Body of pancreas (tissue), 4 donors: ENCODE results near the gene FLT3. TPM values are rescaled to one million over a fixed set of nuclear protein-coding genes. Genes with fewer than 3 reads are reported as not detected.

Experiments used
- ATAC-seq: fragments of 150-250 bp; one replicate; pipeline ENCODE4 v1.9.1; 2016
- DNase-seq, 4 donors: peaks; one replicate each; pipeline ENCODE4 v3.0.0-alpha.2; 2019
- H3K27ac ChIP-seq, 4 donors: fragments of 200-600 bp; sonication (generic); 1 replicate in 3 of 4; 2 replicates in 1 of 4; pipeline versions ENCODE4 v1.5.1 to v1.6.1; 2016 to 2019; ENCODE audit warnings: mild to moderate bottlenecking in 1 of 4, mixed read lengths in 1 of 4, moderate library complexity in 1 of 4
- H3K27me3 ChIP-seq, 2 donors: fragments of 200-600 bp; sonication (generic); one replicate each; pipeline ENCODE4 v1.6.0; 2016; ENCODE audit warnings: mild to moderate bottlenecking in 1 of 2
- H3K36me3 ChIP-seq, 2 donors: fragments of 200-600 bp; sonication (generic); replicated peaks in 1 of 2; 2 replicates each; pipeline ENCODE4 v1.5.1; 2016; ENCODE audit warnings: low read depth in 2 of 2; ENCODE audit not compliant: insufficient read depth in 1 of 2
- H3K4me1 ChIP-seq: fragments of 200-600 bp; sonication (generic); one replicate; pipeline ENCODE4 v1.6.0; 2016
- H3K4me3 ChIP-seq, 2 donors: fragments of 200-600 bp; sonication (generic); 1 replicate in 1 of 2; 2 replicates in 1 of 2; pipeline ENCODE4 v1.5.1; 2016 to 2019
- H3K9me3 ChIP-seq, 3 donors: fragments of 200-600 bp; sonication (generic); 1 replicate in 2 of 3; 2 replicates in 1 of 3; pipeline ENCODE4 v1.5.1; 2016
- POLR2A ChIP-seq, 3 donors: fragments of 450-650 bp; IDR thresholded peaks; one replicate each; pipeline ENCODE4 v1.6.1; 2016; ENCODE audit warnings: antibody characterized with exemption in 3 of 3, mild to moderate bottlenecking in 2 of 3
- WGBS, 2 donors: methylation state at CpG; one replicate each; pipeline ENCODE4 v1.1.5; 2017; 5-methylcytosine and 5-hydroxymethylcytosine counted together
- intact Hi-C: fragments of 100-400 bp; cut with DNase I; formaldehyde crosslinking; loops from one replicate; pipeline ENCODE4 v1.15.1; 2023
- small RNA-seq: library from RNA; depleted of rRNA; stranded (forward); fragments of <200 nt; gene quantifications from one replicate; pipeline ENCODE3, GENCODE V24; 2016
- total RNA-seq, 2 donors: library from RNA; depleted of rRNA; stranded (reverse); fragments of >200 nt; gene quantifications; one replicate each; pipeline ENCODE4 v1.1.0, GENCODE V29; 2016
- TF ChIP-seq, protein P1 (sequence below), 7 experiments: fragments of 450-650 bp in 4 of 7; fragments of 200-600 bp in 3 of 7; sonication (generic) in 3 of 7; IDR thresholded peaks; one replicate each; pipeline ENCODE4 v1.5.1; 2016 to 2019; ENCODE audit warnings: antibody characterized with exemption in 7 of 7

Gene FLT3
- total RNA-seq, 2 donors from 2014 or later, result 2.0 to 4.2 TPM

GRCh38 chr13:27954406-27954851, 145.9 kb downstream of the FLT3 start:
- H3K27ac ChIP-seq, result peak overlapping the region; percentile 97 to 99 (median 98)
- TF ChIP-seq, protein P1, sequence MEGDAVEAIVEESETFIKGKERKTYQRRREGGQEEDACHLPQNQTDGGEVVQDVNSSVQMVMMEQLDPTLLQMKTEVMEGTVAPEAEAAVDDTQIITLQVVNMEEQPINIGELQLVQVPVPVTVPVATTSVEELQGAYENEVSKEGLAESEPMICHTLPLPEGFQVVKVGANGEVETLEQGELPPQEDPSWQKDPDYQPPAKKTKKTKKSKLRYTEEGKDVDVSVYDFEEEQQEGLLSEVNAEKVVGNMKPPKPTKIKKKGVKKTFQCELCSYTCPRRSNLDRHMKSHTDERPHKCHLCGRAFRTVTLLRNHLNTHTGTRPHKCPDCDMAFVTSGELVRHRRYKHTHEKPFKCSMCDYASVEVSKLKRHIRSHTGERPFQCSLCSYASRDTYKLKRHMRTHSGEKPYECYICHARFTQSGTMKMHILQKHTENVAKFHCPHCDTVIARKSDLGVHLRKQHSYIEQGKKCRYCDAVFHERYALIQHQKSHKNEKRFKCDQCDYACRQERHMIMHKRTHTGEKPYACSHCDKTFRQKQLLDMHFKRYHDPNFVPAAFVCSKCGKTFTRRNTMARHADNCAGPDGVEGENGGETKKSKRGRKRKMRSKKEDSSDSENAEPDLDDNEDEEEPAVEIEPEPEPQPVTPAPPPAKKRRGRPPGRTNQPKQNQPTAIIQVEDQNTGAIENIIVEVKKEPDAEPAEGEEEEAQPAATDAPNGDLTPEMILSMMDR (IDR thresholded peaks at IDR 0.05), result no peak
- TF ChIP-seq POLR2A (IDR thresholded peaks at IDR 0.05), result peak in 1 of 3 donors; percentile 16
- peak overlapping the region in 1 of 2 donors; percentile 31 for H3K4me3 ChIP-seq
- ATAC-seq (peak; percentile 36), DNase-seq (peak; percentile 25 to 63 (median 60))
- WGBS, 2 donors, result 0 to 13% methylated on average over 1 to 53 of the region's 56 CpGs
- no peaks in the 10 kb centered on the region for H3K36me3 ChIP-seq
- no peaks in the 10 kb centered on the region for H3K9me3 ChIP-seq
- no peaks in the 10 kb centered on the region for H3K27me3 ChIP-seq
- intact Hi-C loops, result no loop called here
- H3K4me1 ChIP-seq, result peaks cover 60% of the 10 kb centered on the region

DNA sequence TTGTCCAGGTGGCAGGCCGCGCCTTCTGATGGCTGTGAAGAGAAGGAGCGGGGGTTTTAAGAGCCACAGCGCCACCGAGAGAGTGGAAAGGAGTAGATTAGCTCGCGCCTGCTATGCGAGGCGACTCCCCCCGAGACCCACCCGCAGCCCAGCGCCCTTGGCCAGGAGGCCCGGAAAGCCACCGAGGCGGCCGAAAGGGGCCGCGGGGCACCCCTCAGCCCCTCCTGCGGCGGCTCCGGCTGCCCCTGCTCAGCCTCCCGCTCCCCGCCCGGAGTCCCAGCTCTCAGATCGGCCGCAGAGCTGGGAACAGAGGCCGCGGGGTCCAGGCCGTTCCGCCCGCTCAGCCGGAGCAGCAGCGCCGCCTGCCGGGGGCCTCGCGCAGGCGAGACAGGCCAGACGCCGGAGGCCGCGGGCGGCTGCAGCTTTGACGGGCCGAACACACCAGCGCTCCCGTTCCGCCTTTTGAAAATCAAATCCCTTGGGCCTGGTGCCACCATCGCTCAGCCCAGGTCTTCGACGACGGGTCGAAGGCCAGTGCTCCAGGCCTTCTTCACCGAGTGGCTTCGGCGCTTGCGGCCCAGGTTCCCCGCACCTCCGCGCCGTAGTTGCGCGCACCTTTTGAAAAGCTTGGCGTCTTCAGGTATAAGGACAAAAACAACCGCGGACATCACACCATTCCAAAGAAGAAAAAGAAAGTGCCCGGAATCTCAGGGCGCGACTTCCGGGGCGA, 146.5 kb downstream of the FLT3 start:
- Histone ChIP-seq H3K36me3 (no peaks in the 10 kb centered on the region), H3K9me3 (no peaks in the 10 kb centered on the region), H3K4me3 (peak overlapping the region; percentile 31 to 40), H3K27ac (peak overlapping the region; percentile 97 to 99 (median 98)), H3K4me1 (peaks cover 56% of the 10 kb centered on the region), H3K27me3 (no peaks in the 10 kb centered on the region)
- DNase-seq (peak; percentile 87 to 90 (median 90)), ATAC-seq (peak; percentile 89)
- peak; percentile 51 to 67 (median 56) for TF ChIP-seq POLR2A (IDR thresholded peaks at IDR 0.05)
- TF ChIP-seq, protein P1 (IDR thresholded peaks at IDR 0.05), result peak; percentile 84 to 99 (median 95)
- intact Hi-C loops, result no loop called here
- 3% methylated on average over 67 of the region's 71 CpGs; no CpG with 5 or more reads in 1 of the 2 donors for WGBS, 2 donors

Small RNA genes within 50 kb of the gene (small RNA-seq; reads per million reads assigned to genes)
- gene RN7SL272P, result not detected

Other genes with a start within 250 kb of the FLT3 start
- 10 to 100 TPM in 1 of 2 donors, 1 to 10 TPM in 1; 6.5 to 25.1 TPM for gene PDX1, start 180.6 kb downstream of the FLT3 start, total RNA-seq
- gene CDX2, start 131.3 kb downstream of the FLT3 start, total RNA-seq, result 1 to 10 TPM; 1.3 to 1.6 TPM
- gene URAD, start 111.9 kb downstream of the FLT3 start, total RNA-seq, result not detected
- gene PAN3, start 38.0 kb upstream of the FLT3 start, total RNA-seq, result 10 to 100 TPM; 31.4 to 36.3 TPM